CD8-positive, alpha-beta memory T cell (primary cell): ENCODE data around the gene SLC13A3. TPM values are rescaled to one million over a fixed set of nuclear protein-coding genes. Genes with fewer than 3 reads are reported as not detected.

Experiments
- CTCF ChIA-PET: fragments of 350-600 bp; sonication (Branson Sonifier 250); formaldehyde crosslinking; loops from one replicate; lab custom pipeline; 2021; ENCODE audit warnings: antibody characterized with exemption; lab: Charles Lee
- POLR2A ChIA-PET: fragments of 350-600 bp; sonication (Branson Sonifier 250); formaldehyde crosslinking; loops from one replicate; lab custom pipeline; 2021; ENCODE audit warnings: antibody characterized with exemption; lab: Charles Lee
- DNase-seq, 5 donors: peaks; one replicate each; pipeline versions ENCODE4 v3.0.0 to v3.0.0-alpha.2; 2020 to 2022; ENCODE audit warnings: mixed read lengths in 1 of 5
- H3K27ac ChIP-seq: one replicate; pipeline ENCODE4 v1.7.0; 2013; ENCODE audit warnings: low read depth, mild to moderate bottlenecking, low read length, moderate library complexity
- H3K27me3 ChIP-seq: 2 replicates; pipeline ENCODE4 v1.7.0; 2013; ENCODE audit warnings: low read length, mild to moderate bottlenecking; ENCODE audit not compliant: insufficient read depth, poor library complexity, severe bottlenecking
- H3K36me3 ChIP-seq: 2 replicates; pipeline ENCODE4 v1.7.0; 2013; ENCODE audit warnings: mild to moderate bottlenecking, low read length, moderate library complexity; ENCODE audit not compliant: insufficient read depth
- H3K4me1 ChIP-seq: 2 replicates; pipeline ENCODE4 v1.7.0; 2013; ENCODE audit warnings: mild to moderate bottlenecking, low read length, moderate library complexity; ENCODE audit not compliant: insufficient read depth
- H3K4me3 ChIP-seq: 2 replicates; pipeline ENCODE4 v1.7.0; 2013; ENCODE audit warnings: mild to moderate bottlenecking, low read length
- H3K9me3 ChIP-seq: 2 replicates; pipeline ENCODE4 v1.7.0; 2013; ENCODE audit warnings: mild to moderate bottlenecking, low read length
- H3K27ac Mint-ChIP-seq, 8 donors: one replicate each; pipeline ENCODE4 v1.8.0; 2020 to 2021; ENCODE audit warnings: mixed read lengths in 8 of 8, mild to moderate bottlenecking in 6 of 8, inconsistent platforms in 3 of 8, moderate library complexity in 3 of 8
- H3K27me3 Mint-ChIP-seq, 2 donors: one replicate each; pipeline ENCODE4 v1.8.0; 2020 to 2021; ENCODE audit warnings: mixed read lengths in 2 of 2, mild to moderate bottlenecking in 1 of 2, moderate library complexity in 1 of 2
- H3K36me3 Mint-ChIP-seq, 3 donors: one replicate each; pipeline ENCODE4 v1.8.0; 2020 to 2021; ENCODE audit warnings: mixed read lengths in 3 of 3, inconsistent platforms in 1 of 3, mild to moderate bottlenecking in 1 of 3
- H3K4me1 Mint-ChIP-seq, 3 donors: one replicate each; pipeline ENCODE4 v1.8.0; 2020 to 2021; ENCODE audit warnings: mixed read lengths in 3 of 3, inconsistent platforms in 1 of 3, mild to moderate bottlenecking in 1 of 3
- H3K4me3 Mint-ChIP-seq, 7 donors: one replicate each; pipeline ENCODE4 v1.8.0; 2020 to 2021; ENCODE audit warnings: mixed read lengths in 7 of 7, mild to moderate bottlenecking in 6 of 7, moderate library complexity in 4 of 7, inconsistent platforms in 2 of 7
- H3K9me3 Mint-ChIP-seq, 5 donors: one replicate each; pipeline ENCODE4 v1.8.0; 2020 to 2022; ENCODE audit warnings: mixed read lengths in 5 of 5, mild to moderate bottlenecking in 3 of 5, moderate library complexity in 2 of 5, inconsistent platforms in 1 of 5
- polyA plus RNA-seq: library from polyadenylated mRNA; unstranded; fragments of 300-500 nt; fragmentation: Illumina TruSeq; gene quantifications from one replicate; pipeline ENCODE4 v1.2.3, GENCODE V29; 2021
- total RNA-seq, 2 experiments: library from RNA; stranded (reverse); gene quantifications; one replicate each; pipeline ENCODE4 v1.2.3, GENCODE V29; 2021

Gene SLC13A3
- total and polyA plus RNA-seq, 3 experiments from 2014 or later: 0.11 TPM; not detected in 2

DNA sequence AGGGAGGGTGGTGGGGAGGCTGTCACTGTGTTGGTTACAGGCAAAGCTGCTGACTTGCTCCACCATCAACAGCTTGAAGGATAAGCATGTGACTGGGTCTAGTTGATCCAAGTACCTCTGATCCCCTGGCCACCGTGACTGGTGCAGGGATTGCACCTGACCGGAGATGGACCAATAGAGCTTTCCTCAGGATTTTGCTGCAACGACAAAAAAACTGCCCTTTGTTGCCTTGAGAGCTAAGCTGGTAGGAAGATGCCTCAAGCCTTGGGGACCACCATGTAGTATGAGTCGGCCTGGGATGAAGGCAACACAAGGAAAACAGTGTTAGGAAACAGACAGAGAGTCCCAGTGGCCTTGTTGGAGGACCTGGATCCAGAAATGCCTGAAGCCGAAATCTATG lies 102.6 kb downstream of the SLC13A3 start:
- ChIA-PET POLR2A (no interaction called here), CTCF (no interaction called here)
- Histone ChIP-seq H3K36me3 (no peaks in the 10 kb centered on the region), H3K4me1 (peaks cover 14% of the 10 kb centered on the region), H3K4me3 (no peak overlapping the region), H3K27ac (no peak overlapping the region), H3K27me3 (no peaks in the 10 kb centered on the region), H3K9me3 (no peaks in the 10 kb centered on the region)
- no peak for DNase-seq
- H3K27me3 Mint-ChIP-seq: no peaks in the 10 kb centered on the region
- H3K36me3 Mint-ChIP-seq: no peaks in the 10 kb centered on the region
- H3K4me1 Mint-ChIP-seq: peaks cover 24 to 34% (median 30%) of the 10 kb centered on the region in 3 donors
- H3K27ac Mint-ChIP-seq: no peak overlapping the region
- H3K9me3 Mint-ChIP-seq: no peaks in the 10 kb centered on the region
- no peak overlapping the region for H3K4me3 Mint-ChIP-seq

DNA sequence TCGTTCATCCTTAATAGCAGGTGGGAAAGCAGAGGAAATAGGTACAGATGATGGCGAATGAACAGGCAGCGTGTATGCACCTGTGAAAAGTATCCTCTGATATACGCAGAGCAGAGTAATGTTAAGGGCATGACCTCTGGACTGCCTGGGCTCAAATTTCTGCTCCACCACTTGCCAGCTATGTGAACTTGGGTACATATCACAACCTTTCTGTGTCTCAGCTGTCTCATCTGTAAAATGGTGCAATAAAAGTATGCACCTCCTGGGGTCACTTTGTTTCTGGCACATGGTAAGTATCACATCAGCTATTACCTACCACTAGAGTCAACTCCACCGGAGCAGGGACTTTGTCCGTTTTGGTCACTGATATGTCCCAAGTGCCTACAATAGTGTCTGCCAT lies 103.3 kb downstream of the SLC13A3 start:
- Histone ChIP-seq H3K36me3 (no peaks in the 10 kb centered on the region), H3K4me3 (no peak overlapping the region), H3K27ac (no peak overlapping the region), H3K27me3 (no peaks in the 10 kb centered on the region), H3K9me3 (no peaks in the 10 kb centered on the region), H3K4me1 (peaks cover 9% of the 10 kb centered on the region)
- CTCF ChIA-PET: no interaction called here
- H3K36me3 Mint-ChIP-seq: no peaks in the 10 kb centered on the region
- no peak overlapping the region for H3K4me3 Mint-ChIP-seq
- H3K9me3 Mint-ChIP-seq: no peaks in the 10 kb centered on the region
- POLR2A ChIA-PET: no interaction called here
- H3K27ac Mint-ChIP-seq: no peak overlapping the region
- DNase-seq: no peak
- peaks cover 0 to 1% of the 10 kb centered on the region in 2 donors for H3K27me3 Mint-ChIP-seq
- H3K4me1 Mint-ChIP-seq: peaks cover 19 to 28% (median 25%) of the 10 kb centered on the region in 3 donors

DNA sequence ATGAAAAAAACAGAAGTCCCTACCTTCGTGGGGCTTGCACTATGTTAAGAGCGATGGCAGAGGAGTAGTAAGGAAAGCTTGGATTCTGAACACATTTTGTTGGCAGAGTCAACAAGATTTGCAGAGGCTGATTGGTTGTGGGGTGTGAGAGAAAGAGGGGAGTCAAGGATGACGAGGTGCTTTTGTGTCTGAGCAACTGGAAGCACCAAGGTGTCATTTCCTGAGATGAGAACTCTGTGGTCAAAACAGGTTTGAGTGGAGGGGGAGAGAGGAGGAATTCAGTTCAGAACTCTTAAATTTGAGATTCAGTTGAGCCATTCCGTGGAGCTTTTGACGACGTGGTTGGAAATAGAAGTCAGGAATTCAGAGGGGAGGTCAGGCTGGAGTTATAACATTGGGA lies 104.3 kb downstream of the SLC13A3 start:
- H3K4me3 Mint-ChIP-seq: no peak overlapping the region
- no peaks in the 10 kb centered on the region for H3K36me3 Mint-ChIP-seq
- peaks cover 2 to 6% of the 10 kb centered on the region in 2 donors for H3K27me3 Mint-ChIP-seq
- no peaks in the 10 kb centered on the region for H3K9me3 ChIP-seq
- no peaks in the 10 kb centered on the region for H3K9me3 Mint-ChIP-seq
- H3K4me1 Mint-ChIP-seq: peaks cover 8 to 18% (median 15%) of the 10 kb centered on the region in 3 donors
- no peaks in the 10 kb centered on the region for H3K36me3 ChIP-seq
- H3K4me3 ChIP-seq: no peak overlapping the region
- ChIA-PET POLR2A (no interaction called here), CTCF (no interaction called here)
- H3K4me1 ChIP-seq: no peaks in the 10 kb centered on the region
- peaks cover 3% of the 10 kb centered on the region for H3K27me3 ChIP-seq
- H3K27ac Mint-ChIP-seq: no peak overlapping the region
- no peak for DNase-seq
- H3K27ac ChIP-seq: no peak overlapping the region

DNA sequence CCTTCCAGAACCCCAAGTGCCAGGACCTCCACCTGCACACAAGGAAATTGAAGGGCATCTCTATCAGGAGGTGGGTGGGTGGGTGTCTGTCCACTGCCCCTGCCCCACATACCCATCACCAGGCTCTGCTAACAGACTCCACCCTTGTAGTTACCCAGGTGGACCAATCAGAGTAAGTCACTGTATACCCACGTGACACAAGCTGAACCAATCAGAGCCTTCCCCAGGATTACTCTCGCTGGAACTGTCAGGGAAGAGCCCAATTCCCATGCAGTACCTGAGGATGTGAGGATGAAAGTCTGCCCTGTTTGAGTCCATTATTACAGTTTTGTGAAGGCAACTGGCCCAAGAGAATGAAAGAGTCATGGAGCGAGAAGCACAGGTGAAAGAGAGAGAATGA lies 105.0 kb downstream of the SLC13A3 start:
- Histone ChIP-seq H3K27ac (no peak overlapping the region), H3K36me3 (no peaks in the 10 kb centered on the region), H3K27me3 (peaks cover 3% of the 10 kb centered on the region), H3K4me3 (no peak overlapping the region), H3K4me1 (no peaks in the 10 kb centered on the region), H3K9me3 (no peaks in the 10 kb centered on the region)
- Mint-ChIP-seq H3K27me3 (peaks cover 3 to 6% of the 10 kb centered on the region in 2 donors), H3K36me3 (no peaks in the 10 kb centered on the region), H3K4me3 (no peak overlapping the region), H3K27ac (no peak overlapping the region), H3K4me1 (peaks cover 7 to 11% (median 10%) of the 10 kb centered on the region in 3 donors), H3K9me3 (no peaks in the 10 kb centered on the region)
- DNase-seq: no peak
- ChIA-PET POLR2A (no interaction called here), CTCF (no interaction called here)

DNA sequence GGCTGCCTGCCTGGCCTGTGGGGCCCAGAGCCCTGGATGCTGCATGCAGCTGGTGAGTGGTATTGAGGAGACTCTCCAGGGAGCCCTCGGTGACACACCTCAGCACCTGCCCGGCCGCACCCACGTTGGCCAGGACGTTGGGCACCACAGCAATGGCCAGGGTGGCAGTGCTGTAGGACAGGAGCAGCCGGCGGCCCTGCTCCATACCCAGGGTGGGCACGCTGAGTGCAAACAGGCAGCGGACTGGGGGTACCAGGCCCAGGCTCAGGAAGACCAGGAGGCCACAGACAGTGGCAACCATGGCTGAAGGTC lies 105.5 kb downstream of the SLC13A3 start:
- peaks cover 3% of the 10 kb centered on the region for H3K27me3 ChIP-seq
- no peaks in the 10 kb centered on the region for H3K4me1 ChIP-seq
- no peaks in the 10 kb centered on the region for H3K9me3 Mint-ChIP-seq
- ChIA-PET CTCF (no interaction called here), POLR2A (no interaction called here)
- no peaks in the 10 kb centered on the region for H3K9me3 ChIP-seq
- H3K36me3 Mint-ChIP-seq: no peaks in the 10 kb centered on the region
- H3K27ac ChIP-seq: no peak overlapping the region
- H3K4me3 Mint-ChIP-seq: no peak overlapping the region
- H3K27ac Mint-ChIP-seq: no peak overlapping the region
- H3K36me3 ChIP-seq: no peaks in the 10 kb centered on the region
- H3K4me3 ChIP-seq: no peak overlapping the region
- H3K27me3 Mint-ChIP-seq: peaks cover 3 to 6% of the 10 kb centered on the region in 2 donors
- no peak for DNase-seq
- H3K4me1 Mint-ChIP-seq: peaks cover 7 to 11% (median 10%) of the 10 kb centered on the region in 3 donors

DNA sequence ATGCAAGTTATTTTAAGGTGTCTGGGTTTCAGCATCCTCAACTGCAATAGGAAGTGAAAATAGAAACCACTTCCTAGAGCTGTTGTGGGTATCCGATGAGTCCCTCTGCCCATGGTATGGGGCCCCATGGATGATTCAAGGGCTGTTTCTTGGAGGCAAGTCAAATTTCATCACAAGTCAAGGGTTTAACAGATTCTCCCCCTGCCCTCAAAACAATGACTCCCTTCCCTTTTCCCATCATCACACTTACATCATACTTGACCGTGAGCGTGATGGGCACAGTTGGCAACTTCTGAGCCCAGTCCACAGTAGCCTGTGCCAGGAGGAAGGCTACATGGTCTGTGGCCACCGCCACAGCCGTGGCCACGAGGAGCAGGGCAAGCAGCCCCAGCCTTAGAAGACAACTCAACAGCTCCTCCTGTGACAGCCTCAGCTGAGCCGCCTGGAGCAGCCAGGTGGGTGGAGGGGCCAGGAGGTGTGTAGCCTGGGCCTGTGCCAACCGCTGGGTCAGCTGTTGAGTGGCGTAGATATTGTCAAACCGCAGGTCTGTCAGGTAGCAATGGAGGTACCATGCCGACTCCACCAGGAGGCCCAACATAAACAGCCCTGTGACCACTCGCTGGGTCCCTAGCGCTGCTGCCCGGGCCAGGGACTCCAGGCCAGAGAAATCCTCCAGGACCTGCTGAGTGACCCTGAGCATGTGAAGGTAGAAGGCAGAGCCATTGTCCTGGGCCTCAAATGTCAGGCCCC lies 106.0 kb downstream of the SLC13A3 start:
- Mint-ChIP-seq H3K27ac (no peak overlapping the region), H3K27me3 (peaks cover 3 to 6% of the 10 kb centered on the region in 2 donors), H3K36me3 (no peaks in the 10 kb centered on the region), H3K4me3 (peak overlapping the region in 6 of 7 donors; percentile 23 to 57 (median 42)), H3K4me1 (peaks cover 7 to 11% (median 10%) of the 10 kb centered on the region in 3 donors), H3K9me3 (no peaks in the 10 kb centered on the region)
- CTCF ChIA-PET: interaction anchor here (1.4 kb wide), 1 partner anchor 18 kb away, joined by 3 read pairs; no protein-coding TSS in a partner anchor
- no peak for DNase-seq
- Histone ChIP-seq H3K9me3 (no peaks in the 10 kb centered on the region), H3K27me3 (peaks cover 3% of the 10 kb centered on the region), H3K36me3 (no peaks in the 10 kb centered on the region), H3K4me3 (no peak overlapping the region), H3K4me1 (no peaks in the 10 kb centered on the region), H3K27ac (no peak overlapping the region)
- POLR2A ChIA-PET: no interaction called here

DNA sequence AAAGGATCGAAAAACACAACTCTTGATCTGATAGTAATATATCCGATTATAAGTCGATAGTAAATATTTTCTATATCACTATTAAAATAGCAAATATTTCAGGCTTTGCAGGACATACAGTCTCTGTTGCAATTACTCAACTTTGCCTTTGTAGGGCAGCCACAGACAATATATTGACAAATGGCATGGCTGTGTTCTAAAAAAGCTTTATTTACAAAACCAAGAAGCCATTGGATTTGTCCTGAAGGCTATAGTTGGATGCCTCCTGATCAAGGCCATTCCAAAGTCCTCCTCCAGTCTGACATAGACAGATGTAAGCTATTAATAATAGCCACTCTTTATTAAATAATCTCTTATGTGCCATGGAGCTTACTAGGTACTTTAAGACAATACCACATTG lies 106.7 kb downstream of the SLC13A3 start:
- H3K9me3 Mint-ChIP-seq: no peaks in the 10 kb centered on the region
- peaks cover 3% of the 10 kb centered on the region for H3K27me3 ChIP-seq
- H3K36me3 Mint-ChIP-seq: no peaks in the 10 kb centered on the region
- H3K4me1 Mint-ChIP-seq: peaks cover 7 to 11% (median 10%) of the 10 kb centered on the region in 3 donors
- H3K27ac Mint-ChIP-seq: no peak overlapping the region
- H3K4me3 ChIP-seq: no peak overlapping the region
- H3K36me3 ChIP-seq: no peaks in the 10 kb centered on the region
- ChIA-PET CTCF (interaction anchor here (1.0 to 1.4 kb wide), 3 partner anchors 10 to 18 kb away, joined by 3 read pairs; no protein-coding TSS in a partner anchor), POLR2A (no interaction called here)
- no peak for DNase-seq
- H3K4me1 ChIP-seq: no peaks in the 10 kb centered on the region
- peaks cover 3 to 6% of the 10 kb centered on the region in 2 donors for H3K27me3 Mint-ChIP-seq
- no peak overlapping the region for H3K27ac ChIP-seq
- no peaks in the 10 kb centered on the region for H3K9me3 ChIP-seq
- no peak overlapping the region for H3K4me3 Mint-ChIP-seq

DNA sequence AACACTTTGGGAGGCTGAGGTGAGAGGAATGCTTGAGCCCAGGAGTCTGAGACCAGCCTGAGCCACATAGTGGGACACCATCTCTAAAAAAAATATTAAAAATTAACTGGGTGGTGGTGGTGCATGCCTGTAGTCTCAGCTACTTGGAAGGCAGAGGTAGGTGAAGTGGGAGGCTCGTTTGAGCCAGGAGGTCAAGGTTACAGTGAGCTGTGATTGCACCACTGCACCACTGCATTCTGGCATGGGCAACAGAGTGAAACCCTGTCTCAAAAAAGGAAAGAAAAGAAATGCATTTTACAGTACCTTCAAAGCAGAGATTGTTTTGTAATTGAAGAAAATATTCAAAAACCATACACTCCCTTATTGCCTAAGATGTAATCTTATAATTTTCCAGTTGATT lies 107.3 kb downstream of the SLC13A3 start:
- Histone ChIP-seq H3K4me1 (no peaks in the 10 kb centered on the region), H3K27me3 (peaks cover 3% of the 10 kb centered on the region), H3K27ac (no peak overlapping the region), H3K9me3 (no peaks in the 10 kb centered on the region), H3K4me3 (no peak overlapping the region), H3K36me3 (no peaks in the 10 kb centered on the region)
- H3K27ac Mint-ChIP-seq: no peak overlapping the region
- no peaks in the 10 kb centered on the region for H3K36me3 Mint-ChIP-seq
- peaks cover 7 to 11% (median 10%) of the 10 kb centered on the region in 3 donors for H3K4me1 Mint-ChIP-seq
- CTCF ChIA-PET: interaction anchor here (1.0 to 1.4 kb wide), 3 partner anchors 9 to 19 kb away, joined by 3 read pairs; no protein-coding TSS in a partner anchor
- no peak overlapping the region for H3K4me3 Mint-ChIP-seq
- POLR2A ChIA-PET: no interaction called here
- DNase-seq: no peak
- H3K27me3 Mint-ChIP-seq: peaks cover 6 to 8% of the 10 kb centered on the region in 2 donors
- H3K9me3 Mint-ChIP-seq: no peaks in the 10 kb centered on the region
